Ishikawa (cell line): ENCODE measurements around the gene CEP95.

ENCODE experiments used
- CREB1 ChIP-seq: IDR thresholded peaks from 2 replicates; pipeline ENCODE4 v1.6.1; 2012; ENCODE audit warnings: low read depth
- EP300 ChIP-seq: IDR thresholded peaks from 2 replicates; pipeline ENCODE4 v1.6.1; 2012; ENCODE audit warnings: borderline replicate concordance
- FOXM1 ChIP-seq: IDR thresholded peaks from 2 replicates; pipeline ENCODE4 v1.6.1; 2012; ENCODE audit warnings: low read depth, borderline replicate concordance
- REST ChIP-seq: IDR thresholded peaks from 2 replicates; pipeline ENCODE4 v1.6.1; 2012; ENCODE audit warnings: low read depth, mild to moderate bottlenecking
- YY1 ChIP-seq: IDR thresholded peaks from 2 replicates; pipeline ENCODE4 v1.6.1; 2012; ENCODE audit warnings: low read depth
- TF ChIP-seq, protein P1 (sequence below): IDR thresholded peaks from 2 replicates; pipeline ENCODE4 v1.6.1; 2012

DNA sequence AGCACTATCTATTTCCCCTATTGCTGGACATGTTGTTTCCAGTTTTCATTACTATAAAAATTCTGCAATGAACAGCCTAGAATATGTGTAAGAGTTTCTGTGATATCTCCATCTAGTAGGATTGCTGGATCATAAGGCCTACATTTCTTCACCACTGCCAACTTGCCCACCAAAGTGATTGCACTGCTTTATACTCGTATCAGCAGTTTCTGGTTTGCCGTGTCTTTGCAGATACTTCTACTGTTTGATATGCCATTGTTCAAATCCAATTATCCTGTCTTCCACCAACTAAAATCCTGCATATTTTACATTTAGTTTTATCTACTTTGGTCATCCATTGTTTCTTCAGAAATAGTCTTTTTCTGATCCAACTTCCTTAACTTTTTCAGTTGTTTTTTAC lies 21.1 kb downstream of the CEP95 start:
- TF ChIP-seq CREB1 (no peak), EP300 (no peak), FOXM1 (no peak), REST (no peak), YY1 (no peak)
- TF ChIP-seq, protein P1, sequence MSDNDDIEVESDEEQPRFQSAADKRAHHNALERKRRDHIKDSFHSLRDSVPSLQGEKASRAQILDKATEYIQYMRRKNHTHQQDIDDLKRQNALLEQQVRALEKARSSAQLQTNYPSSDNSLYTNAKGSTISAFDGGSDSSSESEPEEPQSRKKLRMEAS = no peak
